ENCODE results near the gene SLC22A16. TPM values are rescaled to one million over a fixed set of nuclear protein-coding genes. Genes with fewer than 3 reads are reported as not detected.
"Not testable (repeated sequence)": the region's sequence is repeated elsewhere in the genome, so short reads cannot be mapped to it uniquely, and the experiment has no call there.

The SLC22A16 gene
- total and polyA plus RNA-seq, 4 experiments from 2014 or later = not detected

- Histone ChIP-seq H3K9me3 (ENCODE audit: control insufficient read depth in 1 of 2, low read length in 2 of 2) (no peaks in the 10 kb centered on the region), H3K4me1 (ENCODE audit: insufficient read depth, low read length) (no peaks in the 10 kb centered on the region), H3K27me3 (ENCODE audit: insufficient read depth, low read length) (no peaks in the 10 kb centered on the region), H3K36me3 (ENCODE audit: insufficient read depth, low read length) (no peaks in the 10 kb centered on the region), H3K27ac (ENCODE audit: low read depth, low read length) (no peak overlapping the region), H3K4me3 (ENCODE audit: low read length in 2 of 2) (no peak overlapping the region)
- no peaks in the 10 kb centered on the region for H3K9me3 Mint-ChIP-seq
- H3K4me3 Mint-ChIP-seq = no peak overlapping the region
- H3K27me3 Mint-ChIP-seq = peaks cover 4 to 8% of the 10 kb centered on the region in 2 donors
- H3K36me3 Mint-ChIP-seq = no peaks in the 10 kb centered on the region
- intact Hi-C loops (cut with micrococcal nuclease) = no loop called here
- no peaks in the 10 kb centered on the region for H3K4me1 Mint-ChIP-seq
- H3K27ac Mint-ChIP-seq = no peak overlapping the region
- POLR2A ChIA-PET (ENCODE audit: partially characterized antibody) = no interaction called here
- CTCF ChIA-PET (ENCODE audit: partially characterized antibody) = no interaction called here
- no peak for DNase-seq
Measured at GRCh38 chr6:110517601-110518281, 41.3 kb upstream of the SLC22A16 start.

GRCh38 chr6:110517034-110517433 is 40.6 kb upstream of the SLC22A16 start:
- H3K27ac Mint-ChIP-seq = no peak overlapping the region
- H3K9me3 Mint-ChIP-seq = no peaks in the 10 kb centered on the region
- H3K36me3 Mint-ChIP-seq = no peaks in the 10 kb centered on the region
- no peak overlapping the region for H3K4me3 Mint-ChIP-seq
- no peak overlapping the region for H3K4me3 ChIP-seq (ENCODE audit: low read length in 2 of 2)
- no peak for DNase-seq
- no peaks in the 10 kb centered on the region for H3K4me1 ChIP-seq (ENCODE audit: insufficient read depth, low read length)
- ChIA-PET CTCF (ENCODE audit: partially characterized antibody) (no interaction called here), POLR2A (ENCODE audit: partially characterized antibody) (no interaction called here)
- intact Hi-C loops (cut with micrococcal nuclease) = no loop called here
- H3K9me3 ChIP-seq (ENCODE audit: control insufficient read depth in 1 of 2, low read length in 2 of 2) = no peaks in the 10 kb centered on the region
- peaks cover 4 to 8% of the 10 kb centered on the region in 2 donors for H3K27me3 Mint-ChIP-seq
- H3K36me3 ChIP-seq (ENCODE audit: insufficient read depth, low read length) = no peaks in the 10 kb centered on the region
- no peak overlapping the region for H3K27ac ChIP-seq (ENCODE audit: low read depth, low read length)
- H3K27me3 ChIP-seq (ENCODE audit: insufficient read depth, low read length) = no peaks in the 10 kb centered on the region
- no peaks in the 10 kb centered on the region for H3K4me1 Mint-ChIP-seq

DNA sequence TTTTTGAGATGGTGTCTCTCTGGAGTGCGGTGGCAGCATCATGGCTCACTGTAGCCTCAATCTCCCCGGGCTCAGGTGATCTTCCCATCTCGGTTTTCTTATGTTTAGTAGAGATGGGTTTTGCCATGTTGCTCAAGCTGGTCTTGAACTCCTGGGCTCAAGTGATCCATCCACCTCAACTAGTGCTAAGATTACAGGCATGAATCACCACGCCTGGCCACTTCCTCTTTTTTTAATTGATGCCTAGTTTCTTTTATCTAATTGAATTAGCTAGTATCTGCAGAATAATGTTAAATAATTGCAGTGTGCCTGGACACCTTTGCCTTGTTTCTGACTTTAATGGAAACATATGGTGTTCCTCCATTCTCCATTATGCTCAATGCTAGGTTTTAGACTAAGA is 38.4 kb upstream of the SLC22A16 start:
- ChIA-PET CTCF (ENCODE audit: partially characterized antibody) (no interaction called here), POLR2A (ENCODE audit: partially characterized antibody) (no interaction called here)
- no peaks in the 10 kb centered on the region for H3K27me3 ChIP-seq (ENCODE audit: insufficient read depth, low read length)
- H3K27ac ChIP-seq (ENCODE audit: low read depth, low read length) = no peak overlapping the region
- Mint-ChIP-seq H3K27ac (no peak overlapping the region), H3K27me3 (peaks cover 4 to 11% of the 10 kb centered on the region in 2 donors), H3K4me3 (no peak overlapping the region), H3K4me1 (no peaks in the 10 kb centered on the region), H3K9me3 (no peaks in the 10 kb centered on the region), H3K36me3 (no peaks in the 10 kb centered on the region)
- intact Hi-C loops (cut with micrococcal nuclease) = no loop called here
- no peaks in the 10 kb centered on the region for H3K9me3 ChIP-seq (ENCODE audit: control insufficient read depth in 1 of 2, low read length in 2 of 2)
- DNase-seq = no peak
- H3K4me1 ChIP-seq (ENCODE audit: insufficient read depth, low read length) = no peaks in the 10 kb centered on the region
- no peak overlapping the region for H3K4me3 ChIP-seq (ENCODE audit: low read length in 2 of 2)
- no peaks in the 10 kb centered on the region for H3K36me3 ChIP-seq (ENCODE audit: insufficient read depth, low read length)

GRCh38 chr6:110512991-110513390 is 36.6 kb upstream of the SLC22A16 start:
- H3K9me3 ChIP-seq (ENCODE audit: control insufficient read depth in 1 of 2, low read length in 2 of 2) = no peaks in the 10 kb centered on the region
- ChIA-PET CTCF (ENCODE audit: partially characterized antibody) (interaction anchor here (1.2 kb wide), 1 partner anchor 129 kb away, joined by 3 read pairs; no protein-coding TSS in a partner anchor), POLR2A (ENCODE audit: partially characterized antibody) (no interaction called here)
- intact Hi-C loops (cut with micrococcal nuclease) = no loop called here
- Mint-ChIP-seq H3K4me3 (no peak overlapping the region), H3K4me1 (no peaks in the 10 kb centered on the region), H3K27ac (no peak overlapping the region), H3K9me3 (no peaks in the 10 kb centered on the region), H3K36me3 (no peaks in the 10 kb centered on the region), H3K27me3 (peaks cover 5 to 19% of the 10 kb centered on the region in 2 donors)
- no peak for DNase-seq
- no peaks in the 10 kb centered on the region for H3K4me1 ChIP-seq (ENCODE audit: insufficient read depth, low read length)
- no peak overlapping the region for H3K4me3 ChIP-seq (ENCODE audit: low read length in 2 of 2)
- H3K27me3 ChIP-seq (ENCODE audit: insufficient read depth, low read length) = no peaks in the 10 kb centered on the region
- no peaks in the 10 kb centered on the region for H3K36me3 ChIP-seq (ENCODE audit: insufficient read depth, low read length)
- no peak overlapping the region for H3K27ac ChIP-seq (ENCODE audit: low read depth, low read length)

DNA sequence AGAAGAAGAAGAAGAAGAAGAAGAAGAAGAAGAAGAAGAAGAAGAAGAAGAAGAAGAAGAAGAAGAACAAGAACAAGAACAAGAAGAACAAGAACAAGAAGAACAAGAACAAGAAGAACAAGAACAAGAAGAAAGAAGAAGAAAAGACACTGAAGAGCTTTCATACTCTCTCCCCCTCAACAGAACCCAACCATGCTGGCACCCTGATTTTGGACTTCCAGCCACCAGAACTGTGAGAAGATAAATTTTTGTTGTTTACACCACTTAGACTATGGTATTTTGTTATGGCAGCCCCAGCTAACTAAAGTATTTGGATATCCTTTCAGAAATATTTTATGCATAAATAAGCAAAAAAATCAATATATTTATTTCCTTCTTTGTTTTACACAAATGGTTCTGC is 36.1 kb upstream of the SLC22A16 start:
- H3K36me3 Mint-ChIP-seq; H3K27ac Mint-ChIP-seq; H3K36me3 ChIP-seq (ENCODE audit: insufficient read depth, low read length); H3K4me3 Mint-ChIP-seq; H3K9me3 ChIP-seq (ENCODE audit: control insufficient read depth in 1 of 2, low read length in 2 of 2); H3K4me1 Mint-ChIP-seq; DNase-seq; H3K4me1 ChIP-seq (ENCODE audit: insufficient read depth, low read length); intact Hi-C loops (cut with micrococcal nuclease); H3K27ac ChIP-seq (ENCODE audit: low read depth, low read length); POLR2A ChIA-PET (ENCODE audit: partially characterized antibody); H3K27me3 ChIP-seq (ENCODE audit: insufficient read depth, low read length); H3K9me3 Mint-ChIP-seq; H3K4me3 ChIP-seq (ENCODE audit: low read length in 2 of 2): not testable (repeated sequence)
- H3K27me3 Mint-ChIP-seq = peaks cover 4 to 19% of the 10 kb centered on the region in 2 donors
- CTCF ChIA-PET (ENCODE audit: partially characterized antibody) = interaction anchor here (1.2 kb wide), 1 partner anchor 129 kb away, joined by 3 read pairs; no protein-coding TSS in a partner anchor

GRCh38 chr6:110511401-110511800 is 35.0 kb upstream of the SLC22A16 start:
- POLR2A ChIA-PET (ENCODE audit: partially characterized antibody) = no interaction called here
- CTCF ChIA-PET (ENCODE audit: partially characterized antibody) = interaction anchor here (1.7 kb wide), 1 partner anchor 17 kb away, joined by 5 read pairs; no protein-coding TSS in a partner anchor
- H3K9me3 Mint-ChIP-seq = peaks cover 0 to 2% (median 0%) of the 10 kb centered on the region in 8 donors

DNA sequence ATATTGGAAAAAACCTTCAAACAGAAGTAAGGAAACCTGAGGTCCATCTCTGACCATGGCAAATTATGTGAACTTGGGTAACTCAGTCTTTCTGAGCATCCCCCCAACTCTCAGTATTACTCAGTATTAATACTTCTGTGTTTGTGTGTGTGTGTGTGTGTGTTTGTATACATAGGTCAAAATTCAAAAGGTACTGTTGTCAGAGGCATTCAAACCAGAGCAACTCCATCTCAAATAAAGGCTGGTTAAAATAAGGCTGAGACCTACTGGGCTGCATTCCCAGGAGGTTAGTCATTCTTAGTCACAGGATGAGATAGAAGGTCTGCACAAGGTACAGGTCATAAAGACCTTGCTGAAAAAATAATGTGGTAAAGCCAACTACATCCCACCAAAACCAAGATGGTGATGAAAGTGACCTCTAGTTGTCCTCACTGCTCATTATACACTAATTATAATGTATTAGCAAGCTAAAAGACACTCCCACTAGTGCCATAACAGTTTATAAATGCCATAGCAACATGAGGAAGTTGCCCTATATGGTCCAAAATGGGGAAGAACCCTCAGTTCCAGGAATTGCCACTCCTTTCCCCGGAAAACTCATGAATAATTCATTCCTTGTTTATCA is 33.3 kb upstream of the SLC22A16 start:
- POLR2A ChIA-PET (ENCODE audit: partially characterized antibody) = no interaction called here

More at GRCh38 chr6:110511401-110511800, 35.0 kb upstream of the SLC22A16 start:
- H3K4me3 Mint-ChIP-seq = no peak overlapping the region
- Histone ChIP-seq H3K27me3 (ENCODE audit: insufficient read depth, low read length) (no peaks in the 10 kb centered on the region), H3K4me1 (ENCODE audit: insufficient read depth, low read length) (no peaks in the 10 kb centered on the region), H3K9me3 (ENCODE audit: control insufficient read depth in 1 of 2, low read length in 2 of 2) (no peaks in the 10 kb centered on the region), H3K4me3 (ENCODE audit: low read length in 2 of 2) (no peak overlapping the region), H3K36me3 (ENCODE audit: insufficient read depth, low read length) (no peaks in the 10 kb centered on the region), H3K27ac (ENCODE audit: low read depth, low read length) (no peak overlapping the region)
- H3K4me1 Mint-ChIP-seq = no peaks in the 10 kb centered on the region
- DNase-seq = no peak
- peaks cover 7 to 24% of the 10 kb centered on the region in 2 donors for H3K27me3 Mint-ChIP-seq
- intact Hi-C loops (cut with micrococcal nuclease) = no loop called here
- no peak overlapping the region for H3K27ac Mint-ChIP-seq
- H3K36me3 Mint-ChIP-seq = no peaks in the 10 kb centered on the region

More for the DNA sequence above, 33.3 kb upstream of the SLC22A16 start:
- H3K27ac ChIP-seq (ENCODE audit: low read depth, low read length) = no peak overlapping the region
- no peak overlapping the region for H3K27ac Mint-ChIP-seq
- no peaks in the 10 kb centered on the region for H3K27me3 ChIP-seq (ENCODE audit: insufficient read depth, low read length)
- H3K4me3 ChIP-seq (ENCODE audit: low read length in 2 of 2) = no peak overlapping the region
- H3K36me3 ChIP-seq (ENCODE audit: insufficient read depth, low read length) = no peaks in the 10 kb centered on the region
- peaks cover 0 to 9% (median 0%) of the 10 kb centered on the region in 8 donors for H3K9me3 Mint-ChIP-seq
- no peak for DNase-seq
- peaks cover 13 to 21% of the 10 kb centered on the region in 2 donors for H3K27me3 Mint-ChIP-seq
- H3K36me3 Mint-ChIP-seq = no peaks in the 10 kb centered on the region
- H3K4me3 Mint-ChIP-seq = no peak overlapping the region
- CTCF ChIA-PET (ENCODE audit: partially characterized antibody) = interaction anchor here (1.7 kb wide), 1 partner anchor 18 kb away, joined by 5 read pairs; no protein-coding TSS in a partner anchor
- H3K4me1 ChIP-seq (ENCODE audit: insufficient read depth, low read length) = no peaks in the 10 kb centered on the region
- H3K4me1 Mint-ChIP-seq = no peaks in the 10 kb centered on the region
- intact Hi-C loops (cut with micrococcal nuclease) = no loop called here
- H3K9me3 ChIP-seq (ENCODE audit: control insufficient read depth in 1 of 2, low read length in 2 of 2) = no peaks in the 10 kb centered on the region
